Activated naive CD4-positive, alpha-beta T cell treated with anti-CD3 and anti-CD28 coated beads for 36 hours (primary cell): ENCODE measurements around the gene FAM200B. TPM values are rescaled to one million over a fixed set of nuclear protein-coding genes. Genes with fewer than 3 reads are reported as not detected.

Experiments
- CTCF ChIA-PET: fragments of 350-600 bp; sonication (Branson Sonifier 250); formaldehyde crosslinking; loops from one replicate; lab custom pipeline; 2021; ENCODE audit warnings: antibody characterized with exemption; lab: Charles Lee
- DNase-seq: peaks from one replicate; pipeline ENCODE4 v3.0.0-alpha.2; 2020
- H3K27ac Mint-ChIP-seq: one replicate; pipeline ENCODE4 v1.8.0; 2021; ENCODE audit warnings: mild to moderate bottlenecking, mixed read lengths
- H3K27me3 Mint-ChIP-seq: one replicate; pipeline ENCODE4 v1.8.0; 2021; ENCODE audit warnings: low read depth, mixed read lengths
- H3K36me3 Mint-ChIP-seq: one replicate; pipeline ENCODE4 v1.8.0; 2021; ENCODE audit warnings: low read depth, mixed read lengths
- H3K4me1 Mint-ChIP-seq: one replicate; pipeline ENCODE4 v1.8.0; 2021; ENCODE audit warnings: low read depth, mixed read lengths
- H3K4me3 Mint-ChIP-seq: one replicate; pipeline ENCODE4 v1.8.0; 2021; ENCODE audit warnings: mild to moderate bottlenecking, moderate library complexity, mixed read lengths
- H3K9me3 Mint-ChIP-seq: one replicate; pipeline ENCODE4 v1.8.0; 2021; ENCODE audit warnings: mixed read lengths
- intact Hi-C: fragments of 100-400 bp; cut with micrococcal nuclease; formaldehyde crosslinking; loops from one replicate; pipeline ENCODE4 v1.15.1; 2023
- total RNA-seq, 2 experiments: library from RNA; stranded (reverse); gene quantifications; one replicate each; pipeline ENCODE4 v1.2.3, GENCODE V29; 2021

Gene FAM200B
- total RNA-seq, 2 experiments from 2014 or later: 8.0 to 9.1 TPM

- H3K4me1 Mint-ChIP-seq: peaks cover 8% of the 10 kb centered on the region
- CTCF ChIA-PET: no interaction called here
- intact Hi-C loops: no loop called here
- no peak overlapping the region for H3K4me3 Mint-ChIP-seq
- H3K9me3 Mint-ChIP-seq: no peaks in the 10 kb centered on the region
- no peaks in the 10 kb centered on the region for H3K27me3 Mint-ChIP-seq
- H3K36me3 Mint-ChIP-seq: peaks cover 11% of the 10 kb centered on the region
- H3K27ac Mint-ChIP-seq: no peak overlapping the region
- DNase-seq: no peak
Observed at GRCh38 chr4:15670576-15670975, 11.1 kb upstream of the FAM200B start.

DNA sequence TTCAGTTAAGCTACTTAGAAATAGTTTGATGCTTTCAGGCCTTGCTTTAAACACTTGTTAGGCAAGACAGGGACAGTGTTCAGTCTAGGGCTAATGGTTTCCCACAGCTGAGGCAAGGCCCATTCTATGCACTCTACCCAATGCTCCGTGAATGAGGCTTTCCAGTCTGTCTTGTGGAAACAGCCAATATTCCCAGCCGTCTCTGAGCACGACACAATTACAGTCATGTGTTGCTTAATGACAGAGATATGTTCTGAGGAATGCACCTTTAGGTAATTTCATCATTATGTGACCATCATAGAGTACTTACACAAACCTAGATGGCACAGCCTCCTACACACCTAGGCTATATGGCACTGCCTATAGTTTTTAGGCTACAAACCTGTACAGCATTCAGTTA, 9.5 kb upstream of the FAM200B start:
- Mint-ChIP-seq H3K9me3 (no peaks in the 10 kb centered on the region), H3K4me3 (no peak overlapping the region), H3K27me3 (no peaks in the 10 kb centered on the region), H3K4me1 (no peaks in the 10 kb centered on the region), H3K36me3 (peaks cover 2% of the 10 kb centered on the region), H3K27ac (no peak overlapping the region)
- no peak for DNase-seq
- intact Hi-C loops: no loop called here
- CTCF ChIA-PET: no interaction called here

DNA sequence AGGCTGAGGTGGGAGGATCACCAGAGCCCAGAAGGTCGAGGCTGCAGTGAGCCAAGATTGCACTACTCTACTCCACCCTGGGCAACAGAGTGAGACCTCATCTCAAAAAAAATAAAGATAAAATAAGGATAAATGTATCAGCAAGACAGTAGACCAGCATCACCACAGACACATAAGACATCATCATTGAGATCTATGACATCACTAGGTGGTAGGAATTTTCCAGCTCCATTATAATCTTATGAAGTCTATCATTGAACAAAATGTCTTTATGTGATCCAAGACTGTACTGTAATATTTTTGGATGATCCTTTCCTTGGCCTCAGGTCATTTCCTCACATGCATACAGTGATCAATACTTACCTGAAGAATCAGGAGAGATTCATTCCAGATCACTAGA, 8.3 kb upstream of the FAM200B start:
- no peak for DNase-seq
- Mint-ChIP-seq H3K9me3 (no peaks in the 10 kb centered on the region), H3K27ac (no peak overlapping the region), H3K4me3 (no peak overlapping the region), H3K36me3 (peaks cover 3% of the 10 kb centered on the region), H3K4me1 (peaks cover 6% of the 10 kb centered on the region), H3K27me3 (peaks cover 3% of the 10 kb centered on the region)
- intact Hi-C loops: no loop called here
- CTCF ChIA-PET: interaction anchor here (0.6 kb wide), 2 partner anchors 215 to 440 kb away, joined by 3 read pairs; no protein-coding TSS in a partner anchor

GRCh38 chr4:15674046-15674445, 7.6 kb upstream of the FAM200B start:
- Mint-ChIP-seq H3K27ac (no peak overlapping the region), H3K4me1 (peaks cover 8% of the 10 kb centered on the region), H3K36me3 (peaks cover 3% of the 10 kb centered on the region), H3K4me3 (no peak overlapping the region), H3K27me3 (peaks cover 3% of the 10 kb centered on the region), H3K9me3 (no peaks in the 10 kb centered on the region)
- CTCF ChIA-PET: interaction anchor here (0.6 kb wide), 2 partner anchors 216 to 441 kb away, joined by 3 read pairs; no protein-coding TSS in a partner anchor
- intact Hi-C loops: no loop called here
- no peak for DNase-seq

DNA sequence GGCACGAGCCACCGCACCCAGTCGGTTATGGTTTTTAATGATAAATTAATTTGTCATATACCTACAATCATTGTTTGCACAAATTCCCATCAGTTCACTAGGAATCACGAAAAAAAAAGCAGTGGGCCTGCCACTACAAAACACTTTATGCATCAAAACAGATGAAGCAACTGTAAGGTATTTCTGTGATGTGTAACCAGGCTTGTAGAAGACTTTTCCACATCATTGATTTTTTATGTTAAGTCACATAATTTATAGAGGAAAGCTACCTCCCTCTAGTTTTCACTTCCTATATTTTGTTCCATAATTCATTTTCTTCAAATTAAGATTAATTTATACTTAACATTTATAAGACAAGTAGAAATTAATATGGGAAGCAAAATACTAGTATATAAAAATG, 6.7 kb upstream of the FAM200B start:
- peaks cover 12% of the 10 kb centered on the region for H3K4me1 Mint-ChIP-seq
- H3K27ac Mint-ChIP-seq: no peak overlapping the region
- CTCF ChIA-PET: interaction anchor here (1.0 kb wide), 1 partner anchor 11 kb away, joined by 3 read pairs; no protein-coding TSS in a partner anchor
- H3K4me3 Mint-ChIP-seq: no peak overlapping the region
- peaks cover 7% of the 10 kb centered on the region for H3K36me3 Mint-ChIP-seq
- no peaks in the 10 kb centered on the region for H3K9me3 Mint-ChIP-seq
- H3K27me3 Mint-ChIP-seq: peaks cover 3% of the 10 kb centered on the region
- intact Hi-C loops: no loop called here
- no peak for DNase-seq

DNA sequence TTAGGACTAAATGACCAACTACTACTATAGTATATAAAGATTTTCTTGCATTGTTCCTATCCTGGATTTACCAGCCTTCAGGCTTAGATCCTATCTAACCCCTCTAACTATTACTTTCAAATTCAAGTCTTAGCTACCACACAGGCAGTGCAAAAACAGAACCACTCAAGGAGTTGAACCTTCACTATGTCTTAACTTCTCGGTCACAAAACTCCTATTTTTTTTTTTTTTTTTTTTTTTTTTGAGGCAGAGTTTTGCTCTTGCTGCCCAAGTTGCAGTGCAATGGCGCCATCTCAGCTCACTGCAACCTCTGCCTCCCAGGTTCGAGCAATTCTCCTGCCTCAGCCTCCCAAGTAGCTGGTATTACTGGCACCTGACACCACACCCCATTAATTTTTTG, 6.3 kb upstream of the FAM200B start:
- H3K4me1 Mint-ChIP-seq: peaks cover 15% of the 10 kb centered on the region
- CTCF ChIA-PET: interaction anchor here (0.9 to 1.0 kb wide), 2 partner anchors 9 to 12 kb away, joined by 3 read pairs; no protein-coding TSS in a partner anchor
- H3K4me3 Mint-ChIP-seq: no peak overlapping the region
- no peak overlapping the region for H3K27ac Mint-ChIP-seq
- peaks cover 3% of the 10 kb centered on the region for H3K27me3 Mint-ChIP-seq
- intact Hi-C loops: no loop called here
- DNase-seq: no peak
- peaks cover 10% of the 10 kb centered on the region for H3K36me3 Mint-ChIP-seq
- no peaks in the 10 kb centered on the region for H3K9me3 Mint-ChIP-seq

- CTCF ChIA-PET: interaction anchor here (0.9 to 1.0 kb wide), 2 partner anchors 8 to 12 kb away, joined by 3 read pairs; no protein-coding TSS in a partner anchor
- Mint-ChIP-seq H3K9me3 (no peaks in the 10 kb centered on the region), H3K27ac (no peak overlapping the region), H3K36me3 (peaks cover 10% of the 10 kb centered on the region), H3K4me1 (peaks cover 15% of the 10 kb centered on the region), H3K4me3 (no peak overlapping the region), H3K27me3 (peaks cover 3% of the 10 kb centered on the region)
- intact Hi-C loops: no loop called here
- DNase-seq: no peak
Observed at GRCh38 chr4:15676039-15676438, 5.6 kb upstream of the FAM200B start.

GRCh38 chr4:15676899-15677298, 4.7 kb upstream of the FAM200B start:
- H3K36me3 Mint-ChIP-seq: peaks cover 13% of the 10 kb centered on the region
- no peak overlapping the region for H3K4me3 Mint-ChIP-seq
- H3K4me1 Mint-ChIP-seq: peaks cover 15% of the 10 kb centered on the region
- intact Hi-C loops: no loop called here
- H3K27ac Mint-ChIP-seq: no peak overlapping the region
- no peaks in the 10 kb centered on the region for H3K9me3 Mint-ChIP-seq
- no peak for DNase-seq
- H3K27me3 Mint-ChIP-seq: peaks cover 3% of the 10 kb centered on the region
- CTCF ChIA-PET: no interaction called here

DNA sequence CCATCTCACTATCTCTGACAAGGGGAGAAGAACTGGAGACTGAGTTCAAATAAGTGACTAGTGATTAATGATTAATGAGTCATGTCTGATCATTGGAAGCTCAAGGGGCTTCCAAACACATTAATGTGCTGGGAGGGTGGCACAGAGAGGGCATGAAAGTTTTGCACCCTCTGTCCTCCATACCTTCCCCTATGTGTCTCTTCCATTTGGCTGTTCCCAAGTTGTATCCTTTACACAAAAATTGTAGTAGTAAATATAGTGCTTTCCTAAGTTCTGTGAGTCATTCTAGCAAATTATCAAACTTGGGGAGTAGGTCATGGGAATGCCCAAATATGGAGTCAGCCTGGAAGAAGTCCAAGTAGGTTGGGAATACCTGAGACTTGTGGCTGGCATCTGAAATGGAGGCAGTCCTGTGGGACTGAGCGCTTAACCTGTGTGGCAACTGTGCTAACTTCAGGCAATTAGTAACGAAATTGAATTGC, 4.1 kb upstream of the FAM200B start:
- no peak for DNase-seq
- peaks cover 18% of the 10 kb centered on the region for H3K4me1 Mint-ChIP-seq
- no peak overlapping the region for H3K27ac Mint-ChIP-seq
- peaks cover 13% of the 10 kb centered on the region for H3K36me3 Mint-ChIP-seq
- H3K9me3 Mint-ChIP-seq: no peaks in the 10 kb centered on the region
- CTCF ChIA-PET: no interaction called here
- H3K4me3 Mint-ChIP-seq: no peak overlapping the region
- intact Hi-C loops: no loop called here
- H3K27me3 Mint-ChIP-seq: peaks cover 3% of the 10 kb centered on the region

DNA sequence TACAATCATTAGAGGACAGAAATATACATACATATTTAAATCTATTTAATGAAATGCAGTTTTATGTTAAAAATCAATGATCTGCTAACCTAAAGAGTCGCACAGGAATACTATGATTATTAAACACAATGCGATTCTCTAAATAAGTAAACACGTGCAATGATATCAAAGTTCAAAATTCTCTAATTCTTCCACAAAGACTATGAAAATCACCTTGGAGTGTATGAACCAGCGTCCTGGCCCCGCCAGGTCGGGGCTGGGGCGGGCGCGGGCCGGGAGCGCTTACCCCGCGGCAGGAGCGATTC, 608 bp upstream of the FAM200B start:
- CTCF ChIA-PET: interaction anchor here (0.9 to 1.1 kb wide), 2 partner anchors 16 to 125 kb away, joined by 3 read pairs; no protein-coding TSS in a partner anchor
- no peak for DNase-seq
- intact Hi-C loops: loop anchor here (1.0 kb wide), 6 partner anchors 22 to 1896 kb away; partner anchors contain the start of genes CD38, CPEB2, FBXL5 and LAP3
- peak overlapping the region; percentile 90 for H3K4me3 Mint-ChIP-seq
- H3K9me3 Mint-ChIP-seq: no peaks in the 10 kb centered on the region
- H3K4me1 Mint-ChIP-seq: peaks cover 39% of the 10 kb centered on the region
- peaks cover 3% of the 10 kb centered on the region for H3K27me3 Mint-ChIP-seq
- H3K27ac Mint-ChIP-seq: peak overlapping the region; percentile 89
- peaks cover 22% of the 10 kb centered on the region for H3K36me3 Mint-ChIP-seq

DNA sequence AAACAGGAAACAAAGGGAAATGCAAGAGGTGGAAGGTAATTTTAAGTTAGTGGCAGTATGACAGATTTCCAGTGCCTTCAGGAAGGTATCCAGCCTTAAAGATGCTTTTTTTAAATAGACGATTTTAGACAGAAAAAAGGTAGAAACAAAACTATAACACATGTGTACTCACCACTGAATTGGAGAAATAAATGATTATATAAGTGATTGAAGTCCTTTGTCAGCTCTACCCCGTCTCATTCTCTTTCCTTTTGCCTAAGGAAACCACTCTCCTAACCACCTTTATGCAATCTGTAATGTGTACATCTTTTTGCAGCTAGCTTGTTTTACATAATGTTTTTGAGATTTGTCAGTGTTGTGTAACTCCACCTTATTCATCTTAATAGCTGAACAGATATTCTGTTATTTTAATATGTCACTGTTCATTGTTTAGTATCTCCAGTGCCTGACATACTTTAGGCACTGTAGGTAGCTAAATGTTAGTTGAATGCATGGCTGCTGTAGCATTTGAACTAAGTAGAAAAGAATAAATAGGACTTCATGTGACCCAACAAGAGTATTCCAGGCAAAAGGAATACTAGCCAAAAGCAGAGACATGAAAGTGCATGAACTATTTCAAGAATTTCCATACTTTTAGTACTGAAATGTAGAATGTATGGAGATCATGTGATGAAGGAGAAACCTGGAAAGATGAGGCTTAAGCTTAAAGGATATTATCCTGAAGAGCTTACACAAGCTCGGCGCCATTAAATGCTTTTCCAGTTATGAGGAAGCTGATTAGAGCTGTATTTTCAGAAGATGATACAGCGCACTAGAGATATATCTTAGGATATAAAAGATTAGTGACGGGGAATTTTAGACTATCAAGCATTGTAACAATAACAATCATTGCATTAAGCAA, 865 bp downstream of the FAM200B start:
- peaks cover 28% of the 10 kb centered on the region for H3K36me3 Mint-ChIP-seq
- intact Hi-C loops: loop anchor here (1.0 to 2.0 kb wide), 2 partner anchors 21 to 540 kb away; partner anchors contain the start of gene BST1
- H3K9me3 Mint-ChIP-seq: no peaks in the 10 kb centered on the region
- H3K27me3 Mint-ChIP-seq: peaks cover 3% of the 10 kb centered on the region
- no peak for DNase-seq
- H3K4me1 Mint-ChIP-seq: peaks cover 37% of the 10 kb centered on the region
- peak overlapping the region; percentile 90 for H3K4me3 Mint-ChIP-seq
- H3K27ac Mint-ChIP-seq: peak overlapping the region; percentile 89
- CTCF ChIA-PET: interaction anchor here (0.7 to 1.3 kb wide), 5 partner anchors 18 to 274 kb away, joined by 3 to 4 read pairs (median 4); no protein-coding TSS in a partner anchor

DNA sequence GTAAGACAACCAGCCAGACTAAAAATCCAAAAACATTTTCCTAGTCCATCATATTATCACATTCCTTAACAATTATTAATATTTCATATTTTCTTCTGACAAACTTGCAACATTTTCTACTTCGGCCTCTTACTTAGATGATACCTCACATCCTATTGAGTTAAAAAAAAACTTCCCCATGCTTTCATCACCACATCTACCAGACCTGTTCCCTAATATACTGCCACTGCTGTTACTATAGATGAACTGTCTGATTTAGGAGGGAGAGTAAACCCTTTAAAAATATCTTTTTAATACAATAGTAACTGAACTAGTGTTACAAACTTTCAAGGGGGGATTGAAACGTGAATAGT, 1.5 kb downstream of the FAM200B start:
- Mint-ChIP-seq H3K36me3 (peaks cover 26% of the 10 kb centered on the region), H3K4me1 (peaks cover 34% of the 10 kb centered on the region), H3K27ac (no peak overlapping the region), H3K9me3 (no peaks in the 10 kb centered on the region), H3K4me3 (no peak overlapping the region), H3K27me3 (no peaks in the 10 kb centered on the region)
- CTCF ChIA-PET: interaction anchor here (1.3 kb wide), 2 partner anchors 226 to 273 kb away, joined by 4 read pairs; no protein-coding TSS in a partner anchor
- intact Hi-C loops: loop anchor here (2.0 kb wide), 1 partner anchor 540 kb away; no protein-coding TSS in a partner anchor
- no peak for DNase-seq
